ENCODE data around the gene UROC1.

UROC1 gene

DNA sequence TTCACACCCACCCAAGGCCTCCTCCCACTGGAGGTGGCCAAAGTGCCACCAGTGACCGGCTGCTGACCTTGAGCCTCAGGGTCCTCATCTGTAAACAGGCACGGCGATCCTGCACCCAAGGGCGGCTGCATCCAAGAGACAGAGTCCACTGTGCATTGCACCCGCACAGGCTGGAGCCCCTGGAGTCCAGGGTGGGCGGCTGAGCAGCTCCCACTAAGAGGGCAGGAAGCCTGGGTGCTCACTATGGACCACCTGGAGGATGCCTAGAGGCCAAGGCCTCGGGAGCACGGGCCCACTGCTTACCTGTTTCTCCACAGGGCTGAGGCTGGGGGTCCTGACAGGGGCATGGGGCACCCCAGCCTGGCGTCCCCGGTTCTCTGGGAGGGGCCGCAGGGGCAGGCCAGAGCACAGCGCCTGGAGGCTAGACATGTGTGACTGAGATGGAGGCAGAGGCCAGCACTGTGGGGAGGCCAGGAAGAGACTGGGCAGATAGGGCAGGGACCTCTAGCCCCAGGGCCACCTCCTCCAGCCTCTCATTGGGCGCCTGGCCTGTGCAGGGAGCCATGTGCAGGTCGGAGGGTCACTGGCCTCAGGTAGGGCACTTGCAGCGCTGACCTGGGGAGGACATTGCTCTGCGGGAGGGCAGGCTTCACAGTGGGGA, at the start of gene UROC1:
Gene UROC1 (minus strand): TSS at position 483 of the 661 bp plus-strand sequence. CDS start 54 bp downstream, at position 429.
- DNase-seq (ENCODE audit: low read depth in 3 of 3) = no peak

- DNase-seq (ENCODE audit: low read depth in 3 of 3) = no peak
Measured at GRCh38 chr3:126562737-126563276, 45.2 kb upstream of the UROC1 start.

- no peak for DNase-seq (ENCODE audit: low read depth in 3 of 3)
Measured at GRCh38 chr3:126558336-126559071, 40.9 kb upstream of the UROC1 start, which contains the start of gene C3orf22. Gene C3orf22, minus strand, starts transcription at chr3:126558932. Its CDS starts 5,542 bp downstream, at chr3:126553390.

DNA sequence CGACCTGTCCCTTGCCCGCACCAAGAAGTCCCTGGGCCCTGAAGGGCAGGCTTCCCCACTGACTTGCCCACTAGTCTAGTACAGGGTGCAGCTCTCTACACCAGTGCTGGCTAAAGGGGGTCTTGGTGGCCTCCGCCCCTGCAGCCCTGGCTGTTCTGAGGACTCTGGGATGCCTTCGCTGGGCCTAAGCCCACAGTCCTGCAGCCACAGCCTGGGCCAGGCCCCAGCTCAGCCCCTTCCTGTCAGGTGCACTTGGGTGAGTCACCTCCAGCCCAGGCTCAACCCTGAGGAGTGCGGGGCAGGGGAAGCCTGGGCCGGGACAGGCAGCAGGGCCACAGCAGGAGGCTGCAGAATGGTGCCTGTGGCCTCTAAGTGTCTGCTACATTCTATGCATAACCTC, 40.2 kb upstream of the UROC1 start:
- DNase-seq (ENCODE audit: low read depth in 3 of 3) = no peak

DNA sequence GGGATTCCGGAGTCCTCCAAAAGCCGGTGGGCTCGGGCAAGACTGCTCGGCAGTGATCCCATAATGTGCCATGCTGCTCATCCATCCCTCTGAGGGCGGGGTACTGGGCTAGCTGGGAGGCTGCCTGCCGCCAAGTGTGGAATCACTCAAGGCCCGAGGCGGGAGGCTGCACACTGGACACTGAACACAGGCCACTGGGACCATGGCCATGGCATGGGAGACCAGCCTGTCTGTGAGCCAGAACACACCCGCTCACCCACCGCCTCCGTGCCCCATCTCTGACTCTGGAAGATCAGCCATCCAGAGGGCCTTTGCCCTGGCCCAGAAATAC, 39.8 kb upstream of the UROC1 start:
- DNase-seq (ENCODE audit: low read depth in 3 of 3) = no peak

DNA sequence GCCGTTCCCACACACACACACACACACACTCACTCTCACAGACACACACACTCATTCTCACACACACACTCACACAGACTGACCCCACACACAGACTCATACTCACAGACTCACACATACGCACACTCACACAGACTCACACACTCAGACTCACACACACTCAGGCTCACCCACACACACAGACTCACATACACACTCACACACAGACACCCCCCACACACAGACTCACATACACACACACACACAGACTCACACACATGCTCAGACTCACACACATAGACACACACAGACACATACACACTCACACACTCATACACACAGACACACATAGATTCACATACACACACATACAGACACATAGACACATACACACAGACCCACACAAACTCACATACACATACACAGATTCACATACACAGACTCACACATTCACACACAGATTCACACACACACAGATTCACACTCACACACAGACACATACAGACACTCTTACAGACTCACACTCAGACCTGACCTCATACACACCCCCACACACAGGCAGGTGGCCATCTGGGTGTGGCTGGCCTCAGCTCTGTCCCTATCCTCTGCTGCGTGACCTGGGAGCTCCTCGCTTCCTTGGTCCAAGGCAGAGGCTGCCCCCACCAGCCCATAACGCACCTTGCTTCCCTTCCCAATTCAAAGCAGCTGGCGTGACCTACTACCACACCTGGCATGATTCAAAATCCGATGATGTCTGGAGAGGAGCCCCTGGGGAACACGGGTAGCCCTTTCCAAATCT, 39.3 kb upstream of the UROC1 start:
- DNase-seq (ENCODE audit: low read depth in 3 of 3) = no peak

GRCh38 chr3:126555795-126556636, 38.4 kb upstream of the UROC1 start:
- no peak for DNase-seq (ENCODE audit: low read depth in 3 of 3)

DNA sequence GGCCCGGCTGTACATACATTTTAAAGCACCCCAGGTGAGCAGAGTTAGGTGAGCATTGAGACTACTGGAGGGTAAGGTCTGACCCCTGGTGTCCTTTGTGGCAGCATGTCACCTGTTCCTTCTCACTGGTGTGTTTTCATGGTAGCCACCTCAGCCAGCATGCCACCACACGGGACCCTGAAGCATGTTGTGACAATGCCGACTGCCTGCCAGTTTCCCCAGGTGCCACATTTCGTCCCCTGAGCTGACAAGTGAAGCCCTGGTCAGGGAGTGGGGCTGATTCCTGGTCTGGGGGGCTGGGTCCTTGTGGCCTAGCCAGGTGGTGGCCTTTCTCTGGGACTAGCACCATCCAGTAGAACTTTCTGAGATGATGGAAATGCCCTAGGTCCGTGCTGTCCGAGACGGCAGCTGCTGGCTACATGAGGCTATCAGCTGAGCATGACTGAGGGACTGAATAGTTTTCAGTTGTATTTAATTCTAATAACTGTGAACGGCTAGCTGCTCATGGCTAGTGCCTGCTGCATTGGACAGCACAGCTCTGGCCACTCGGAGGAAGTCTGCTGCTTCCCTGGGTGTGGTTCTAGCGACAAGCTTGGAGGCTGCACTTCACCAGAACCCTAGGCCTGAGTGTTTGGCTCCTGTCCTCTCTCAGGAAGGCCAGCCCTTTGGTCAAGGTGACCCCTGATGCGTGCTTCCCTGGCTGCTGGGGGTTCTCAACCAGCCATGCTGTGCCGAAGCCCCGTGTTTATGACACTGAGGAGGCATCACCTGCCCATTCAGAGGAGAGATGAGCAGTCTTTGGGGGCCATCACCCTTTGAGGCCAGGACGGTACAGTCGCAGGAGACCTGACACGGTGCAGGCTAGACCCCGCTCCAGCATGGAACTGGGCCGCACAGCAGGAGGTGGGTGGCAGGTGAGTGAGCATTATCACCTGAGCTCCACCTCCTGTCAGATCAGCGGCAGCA, 37.3 kb upstream of the UROC1 start:
- DNase-seq (ENCODE audit: low read depth in 3 of 3) = no peak

- DNase-seq (ENCODE audit: low read depth in 3 of 3) = no peak
Measured at GRCh38 chr3:126553284-126554084, 35.9 kb upstream of the UROC1 start.

DNA sequence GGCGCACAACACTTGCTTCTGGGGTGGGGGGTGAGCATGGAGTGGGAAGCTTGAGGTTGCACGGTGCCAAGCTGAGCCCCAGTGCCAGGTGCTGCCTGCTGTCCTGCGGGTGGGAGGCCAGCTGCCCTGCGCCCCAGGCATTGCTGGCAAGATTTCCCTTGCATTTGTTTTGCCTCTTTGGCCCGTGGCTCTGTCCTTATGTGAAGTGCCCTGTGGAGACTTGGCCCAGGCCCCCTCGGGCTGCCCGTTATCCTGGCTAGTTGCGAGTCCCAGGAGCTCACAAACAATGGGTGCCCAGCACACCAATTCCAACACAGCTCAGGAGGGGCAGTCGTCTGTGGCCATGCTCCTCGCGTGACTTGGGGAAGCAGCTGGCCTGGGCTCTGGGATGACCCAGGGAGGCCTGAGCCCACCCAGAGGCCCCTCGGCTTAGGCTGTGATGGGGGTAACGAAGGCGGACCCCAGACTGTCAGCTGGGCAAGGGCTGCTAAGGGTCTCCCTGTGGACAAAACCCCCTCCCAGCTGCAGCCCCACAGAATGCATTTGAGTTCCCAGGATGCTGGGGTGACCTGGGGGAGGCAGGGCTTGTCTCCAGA, 35.2 kb upstream of the UROC1 start:
- DNase-seq (ENCODE audit: low read depth in 3 of 3) = no peak

GRCh38 chr3:126551839-126552687, 34.5 kb upstream of the UROC1 start:
- DNase-seq (ENCODE audit: low read depth in 3 of 3) = no peak

DNA sequence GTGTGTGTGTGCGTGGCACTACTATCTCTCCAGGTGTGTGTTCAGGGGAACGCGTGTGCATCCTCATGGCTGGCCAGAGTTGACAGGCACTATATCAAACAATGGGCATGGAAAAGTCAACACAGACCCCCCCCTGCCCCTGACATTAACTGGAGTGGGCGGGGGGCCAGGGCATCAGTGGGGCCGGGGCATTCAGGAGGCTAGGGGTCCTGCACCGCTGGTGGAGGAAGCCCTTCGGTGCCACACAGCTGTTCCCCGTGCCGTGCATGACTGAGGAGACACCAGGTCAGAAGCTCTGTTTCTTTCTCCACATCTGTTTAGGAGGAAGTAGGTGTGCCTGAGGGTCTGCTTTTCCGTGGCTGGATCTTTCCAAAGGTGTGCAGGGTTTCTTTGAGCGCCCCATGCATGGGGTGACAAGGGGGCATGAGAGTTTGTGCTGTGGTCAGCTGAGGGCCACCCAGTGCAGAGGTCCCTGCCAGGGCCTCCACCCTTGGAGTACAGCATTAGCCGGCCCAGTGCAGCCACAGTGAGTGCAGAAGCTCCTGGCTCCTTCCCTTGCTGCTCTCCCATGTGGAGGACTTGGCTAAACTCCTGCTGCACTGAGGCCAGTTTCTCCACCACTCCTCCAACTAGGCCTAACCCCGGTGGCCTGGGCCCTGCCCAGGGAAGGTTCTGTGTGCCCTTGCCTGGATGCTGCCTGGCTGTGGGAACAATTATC, 33.7 kb upstream of the UROC1 start:
- no peak for DNase-seq (ENCODE audit: low read depth in 3 of 3)

DNA sequence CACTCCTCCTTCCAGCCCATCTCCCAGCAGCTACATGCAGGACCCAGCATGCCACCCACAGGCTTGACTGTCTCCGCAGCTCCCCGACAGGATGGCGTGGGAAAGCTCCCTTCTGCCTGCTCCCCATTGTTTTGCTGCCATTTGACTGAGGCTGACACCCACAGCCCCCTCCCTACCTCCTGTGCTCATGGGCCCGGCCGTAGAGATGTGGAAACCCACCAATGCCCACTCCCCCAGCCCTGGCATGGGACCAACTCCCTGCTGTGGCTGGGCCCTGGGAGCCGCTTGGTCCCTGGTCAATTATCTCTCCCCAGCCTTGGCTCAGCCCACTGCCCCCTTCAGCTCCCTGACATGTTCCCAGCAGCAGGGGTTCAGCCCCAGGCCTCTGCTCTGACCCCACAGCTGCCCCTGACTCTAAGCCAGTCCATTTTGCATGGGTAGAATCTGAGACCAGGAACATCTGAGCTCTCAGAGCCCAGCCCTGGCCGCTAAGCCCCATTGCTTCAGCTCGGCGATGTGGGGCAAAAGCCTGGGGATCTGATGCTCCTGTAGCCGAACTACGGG, 33.0 kb upstream of the UROC1 start:
- no peak for DNase-seq (ENCODE audit: low read depth in 3 of 3)

GRCh38 chr3:126549861-126550487, 32.4 kb upstream of the UROC1 start:
- DNase-seq (ENCODE audit: low read depth in 3 of 3) = no peak

DNA sequence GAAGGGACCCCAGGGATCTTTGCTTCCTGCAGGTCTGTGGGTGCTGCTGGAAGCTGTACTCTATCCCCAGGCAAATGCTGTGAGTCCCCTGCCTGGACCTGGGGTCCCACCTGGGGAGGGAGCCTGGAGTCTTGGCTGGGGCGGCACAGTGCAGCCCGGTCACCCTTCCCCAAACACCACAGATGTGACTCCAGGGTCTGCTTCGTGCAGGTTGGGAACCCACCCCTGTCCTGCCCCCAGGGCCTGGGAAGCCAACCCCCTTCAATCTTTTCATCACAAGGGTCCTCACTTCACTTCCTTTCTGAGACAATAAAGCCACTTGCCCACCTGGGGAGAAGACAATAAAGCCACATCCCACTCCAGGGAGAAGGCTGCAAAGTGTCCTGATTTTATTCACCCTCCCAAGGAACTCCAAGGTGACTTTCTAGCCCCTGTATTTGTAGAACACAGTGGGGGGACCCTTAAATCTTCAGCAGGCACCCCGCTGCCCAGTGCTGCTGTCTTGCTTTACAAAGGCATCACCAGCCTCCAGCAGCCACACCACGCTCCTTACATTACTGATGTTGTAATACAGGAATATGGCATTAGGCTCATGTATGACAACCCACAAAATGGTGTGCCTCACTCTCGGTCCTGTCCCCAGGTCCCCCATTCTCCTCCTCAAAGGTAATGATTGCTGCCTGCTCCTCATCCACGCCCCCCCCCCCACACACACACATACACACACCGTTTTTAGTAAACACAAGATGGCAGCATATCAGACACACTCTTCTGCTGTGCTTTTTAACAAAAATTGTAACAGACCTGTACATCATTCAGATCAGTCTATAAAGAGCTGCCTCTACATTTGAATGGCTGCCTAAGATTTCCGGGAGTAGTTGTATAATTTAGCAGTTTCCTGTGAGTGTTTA, 31.2 kb upstream of the UROC1 start:
- DNase-seq (ENCODE audit: low read depth in 3 of 3) = no peak

DNA sequence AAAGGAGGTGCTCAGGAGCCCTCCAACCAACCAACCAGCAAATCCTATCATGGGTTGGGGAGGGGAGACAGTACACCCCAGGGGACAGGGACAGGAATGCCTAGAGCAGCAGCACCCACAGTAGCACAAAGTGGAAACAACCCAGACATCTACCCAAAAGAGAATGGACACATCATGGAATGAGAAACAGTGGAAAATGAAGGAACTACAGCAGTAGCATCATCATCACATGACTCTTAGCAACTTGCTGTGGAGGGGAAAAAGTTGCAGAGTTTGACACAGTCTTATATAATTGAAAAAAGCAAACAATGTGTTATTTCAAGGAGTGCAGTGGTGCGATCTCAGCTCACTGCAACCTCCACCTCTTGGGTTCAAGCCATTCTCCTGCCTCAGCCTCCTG, 30.1 kb upstream of the UROC1 start:
- no peak for DNase-seq (ENCODE audit: low read depth in 3 of 3)
